PC-9 (cell line): ENCODE results near the gene DBET.
"Not testable (repeated sequence)": the region's sequence is repeated elsewhere in the genome, so short reads cannot be mapped to it uniquely, and the experiment has no call there.

Experiments
- CTCF ChIP-seq: fragments of 200-600 bp; sonication (generic); conservative IDR thresholded peaks from 2 replicates; pipeline ENCODE4 v1.6.1; 2017; ENCODE audit warnings: mixed run types, antibody characterized with exemption, mild to moderate bottlenecking, moderate library complexity
- EZH2 ChIP-seq: fragments of 200-600 bp; sonication (generic); IDR thresholded peaks from 2 replicates; pipeline ENCODE4 v1.8.0; 2017; ENCODE audit warnings: antibody characterized with exemption, low read depth

GRCh38 chr4:190064805-190065204 is 503 bp downstream of the DBET start:
- TF ChIP-seq CTCF, EZH2: not testable (repeated sequence)
